Stimulated activated CD4-positive, alpha-beta T cell treated with anti-CD3 and anti-CD28 coated beads, Interleukin-12 subunit alpha, Interleukin-12 subunit beta, amount 100 ng/mL, for 24 hours (primary cell): ENCODE results near the gene TSC1.

Source experiments
- DNase-seq, 2 experiments: peaks; one replicate each; pipeline ENCODE4 v3.0.0-alpha.2; 2020; ENCODE audit warnings: low read depth in 2 of 2

TSC1 gene

GRCh38 chr9:132863096-132863495 is 81.3 kb downstream of the TSC1 start:
- no peak for DNase-seq

GRCh38 chr9:132862533-132862932 is 81.9 kb downstream of the TSC1 start:
- DNase-seq = no peak

GRCh38 chr9:132861666-132862065 is 82.8 kb downstream of the TSC1 start:
- DNase-seq = no peak

DNA sequence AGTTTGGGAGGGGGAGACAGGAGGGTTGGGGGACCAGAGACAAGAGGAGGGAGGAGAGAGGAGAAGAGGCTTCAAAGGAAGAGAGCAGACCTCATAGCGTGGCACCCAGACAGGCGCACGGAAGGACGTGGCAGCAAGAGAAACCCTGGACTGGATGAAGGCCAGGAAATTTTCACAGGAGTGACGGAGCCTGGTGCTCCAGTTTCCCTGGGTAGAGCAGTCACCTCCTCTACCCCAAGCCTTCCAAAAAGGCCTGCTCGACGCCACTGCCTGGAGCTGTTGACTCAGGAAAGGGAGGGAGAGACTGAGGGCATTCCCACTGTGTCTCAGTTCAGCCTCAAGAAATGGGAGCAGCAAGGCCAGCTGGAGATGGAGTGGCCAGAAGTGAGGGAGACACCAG is 85.7 kb downstream of the TSC1 start:
- DNase-seq = no peak

DNA sequence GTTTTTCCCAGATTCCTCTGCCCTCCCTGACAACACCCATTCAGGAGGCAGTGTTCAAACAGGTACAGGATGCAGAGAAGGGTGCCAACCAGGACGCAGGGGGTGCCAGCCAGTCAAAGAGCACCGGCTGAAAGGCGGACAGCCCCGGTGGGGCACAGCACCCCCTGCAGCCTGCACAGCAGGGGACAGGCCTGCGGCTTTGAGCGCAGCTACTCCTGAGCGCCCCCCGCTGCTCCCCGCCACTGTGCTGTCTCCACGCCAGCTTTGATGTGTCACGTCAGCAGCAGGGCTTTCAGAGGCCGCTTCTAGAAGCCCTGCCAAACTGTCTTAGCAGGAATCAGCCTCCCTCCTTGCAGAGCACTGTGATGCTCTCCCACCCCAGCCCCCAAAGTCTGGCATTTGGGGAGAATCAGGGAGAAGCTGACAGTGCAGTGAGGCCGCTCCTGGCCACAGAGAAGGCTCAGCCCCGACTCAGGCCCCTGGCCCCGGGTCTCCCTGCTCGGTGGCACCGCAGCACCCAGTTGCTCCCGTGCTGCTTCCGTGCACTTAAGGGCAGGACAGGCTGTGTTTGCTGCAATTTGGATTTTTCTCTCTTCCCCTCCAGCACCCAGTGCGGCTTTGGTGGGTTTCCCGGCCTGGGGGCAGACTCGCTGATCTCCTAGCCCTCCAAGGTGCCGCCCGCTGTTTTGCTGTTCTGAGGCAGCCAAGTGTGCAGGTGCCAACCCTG is 86.6 kb downstream of the TSC1 start:
- DNase-seq = no peak

DNA sequence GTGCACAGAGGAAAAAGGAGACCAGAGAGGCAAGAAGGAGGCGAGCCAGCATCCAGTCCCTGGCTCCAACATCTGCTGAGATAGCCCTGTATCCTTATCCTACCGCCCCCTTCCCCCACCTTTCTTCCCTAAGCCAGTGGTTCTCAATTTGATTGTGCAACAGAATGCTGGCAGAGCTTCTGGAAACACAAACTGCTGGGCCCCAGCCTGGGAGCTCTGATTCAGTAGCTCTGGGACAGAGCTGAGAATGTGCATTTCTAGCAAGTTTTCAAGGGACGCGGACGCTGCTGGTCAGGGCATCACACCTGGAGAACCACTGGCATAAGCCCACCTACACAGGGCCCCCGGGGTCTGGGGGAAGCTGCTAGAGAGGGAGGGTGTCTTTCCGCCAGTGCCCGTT is 87.4 kb downstream of the TSC1 start:
- DNase-seq = no peak

GRCh38 chr9:132855904-132856303 is 88.5 kb downstream of the TSC1 start:
- no peak for DNase-seq

DNA sequence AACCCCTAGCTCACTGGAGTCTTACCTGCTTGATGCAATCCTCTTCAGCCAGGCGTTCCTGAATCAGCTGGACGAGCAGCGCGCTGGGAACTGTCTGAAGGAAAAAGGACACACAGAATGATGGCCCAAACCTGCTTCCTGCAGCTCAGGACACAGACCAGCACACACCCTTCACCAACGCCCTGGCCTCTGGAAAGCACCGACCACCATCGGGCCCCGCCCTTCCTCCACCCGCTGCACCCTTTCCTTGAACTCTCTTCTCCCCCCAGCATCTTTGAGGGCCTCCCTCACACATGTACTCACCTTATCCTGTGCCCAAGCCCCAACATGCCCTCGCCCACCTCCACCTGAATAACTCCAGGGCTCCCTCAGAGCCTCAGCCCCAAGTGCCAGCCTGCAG is 89.6 kb downstream of the TSC1 start:
- DNase-seq = no peak

DNA sequence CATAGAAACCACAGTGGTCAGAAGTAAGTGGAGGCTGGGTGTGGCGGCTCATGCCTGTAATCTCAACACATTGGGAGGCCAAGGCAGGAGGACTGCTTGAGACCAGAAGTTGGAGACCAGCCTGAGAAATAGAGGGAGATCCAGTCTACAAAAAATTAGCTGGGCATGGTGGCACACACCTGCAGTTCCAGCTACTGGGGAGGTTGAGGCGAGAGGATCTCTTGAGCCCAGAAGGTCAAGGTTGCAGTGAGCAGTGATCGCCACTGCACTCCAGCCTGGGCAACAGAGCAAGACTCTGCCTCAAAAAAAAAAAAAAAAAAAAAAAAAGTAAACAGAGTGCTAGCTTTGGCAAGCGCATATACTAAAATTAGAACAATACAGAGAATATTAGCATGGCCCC is 90.9 kb downstream of the TSC1 start:
- no peak for DNase-seq

DNA sequence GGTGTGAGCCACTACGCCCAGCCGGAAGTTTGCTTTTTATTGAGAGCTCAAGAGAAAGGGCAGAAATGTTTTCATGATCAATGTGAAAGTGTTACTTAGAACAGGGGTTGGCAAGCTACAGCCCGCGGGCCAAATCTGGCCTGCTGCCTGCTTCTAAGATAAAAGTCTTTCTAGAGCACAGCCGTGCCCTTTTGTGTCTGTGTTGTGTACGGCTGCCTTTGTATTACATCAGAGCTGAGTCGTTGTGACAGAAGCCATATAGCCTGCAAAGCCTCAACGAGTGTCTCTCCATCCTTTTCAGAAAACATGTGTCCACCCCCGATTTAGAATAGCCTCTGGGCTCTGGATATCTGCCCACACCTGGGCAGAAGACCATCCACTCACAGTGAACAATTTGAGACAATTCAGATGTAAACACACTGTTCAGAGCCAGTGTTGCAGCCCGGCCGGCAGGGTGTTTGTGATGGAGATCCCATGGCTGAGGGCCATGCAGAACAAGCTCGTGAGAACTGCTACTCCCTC is 95.2 kb downstream of the TSC1 start:
- DNase-seq = no peak

DNA sequence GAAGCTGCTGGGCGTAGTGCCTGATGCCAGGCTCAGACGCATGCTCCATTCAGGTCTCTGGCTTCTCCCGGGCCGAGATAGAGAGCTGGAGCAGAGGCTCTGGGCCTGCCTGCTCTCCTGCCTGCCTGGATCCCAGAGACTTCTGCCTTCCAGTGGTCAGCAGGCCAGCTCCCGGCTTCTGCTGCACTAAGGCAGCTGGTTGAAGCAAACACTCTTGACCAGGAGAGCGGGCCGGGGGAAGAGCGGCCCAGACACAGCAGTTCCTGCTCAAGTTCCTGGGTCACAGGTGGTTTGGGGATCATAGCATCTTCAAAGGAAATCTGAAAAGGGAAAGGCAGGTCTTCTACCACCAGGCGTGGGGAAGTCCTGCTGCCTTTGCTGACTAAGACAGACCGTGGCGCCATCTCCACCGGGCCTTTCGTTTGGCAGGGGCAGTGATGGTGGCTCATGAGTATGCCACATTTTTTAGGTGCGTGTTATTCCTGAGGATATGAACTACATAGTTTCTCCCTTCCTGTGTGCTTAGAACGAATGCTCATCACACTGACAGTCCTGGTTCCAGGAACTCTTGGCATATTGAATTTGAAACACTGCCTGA is 97.4 kb downstream of the TSC1 start:
- no peak for DNase-seq

DNA sequence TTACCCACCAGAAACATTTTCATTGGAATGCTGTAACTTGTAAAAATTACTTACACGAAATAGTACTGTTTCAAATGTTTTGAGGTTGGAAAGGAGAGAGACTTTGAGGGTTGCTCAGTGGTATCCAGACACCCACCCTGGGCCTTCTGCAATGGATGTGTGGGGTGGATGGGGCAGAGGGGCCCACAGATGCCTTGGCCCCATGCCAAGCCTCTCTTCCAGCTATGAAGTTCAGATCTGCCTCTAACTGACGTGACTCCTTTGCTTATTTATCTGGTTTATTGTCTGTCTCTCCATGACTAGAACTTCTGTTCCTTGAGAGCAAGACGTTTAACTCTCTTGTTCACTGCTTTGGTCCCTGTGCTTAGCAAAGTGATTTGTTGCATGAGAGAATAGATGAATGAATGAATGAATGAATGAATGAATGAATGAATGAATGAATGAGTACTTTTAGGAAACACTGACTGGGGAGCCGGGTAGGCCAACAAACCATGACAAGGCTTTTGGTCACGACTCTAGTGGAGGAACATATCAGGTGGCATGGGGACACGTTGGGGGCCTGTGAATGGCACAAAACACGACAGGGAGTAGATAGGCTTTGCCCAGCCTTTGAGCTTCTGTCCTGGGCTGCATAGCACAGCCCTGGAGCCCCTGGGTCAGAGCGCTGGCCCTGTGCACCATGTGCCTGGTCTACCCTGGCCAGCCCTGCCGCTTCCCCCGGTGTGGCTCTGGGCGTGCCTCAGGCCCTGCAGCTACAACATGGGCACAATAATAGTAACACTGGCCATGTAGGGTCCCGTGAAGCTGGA is 98.1 kb downstream of the TSC1 start:
- no peak for DNase-seq

- DNase-seq = no peak
Measured at GRCh38 chr9:132842124-132843044, 102.0 kb downstream of the TSC1 start.
